Measurements from ENCODE around the gene NACC2.

The NACC2 gene

GRCh38 chr9:136059851-136060670 lies 35.0 kb downstream of the NACC2 start:
- no peaks in the 10 kb centered on the region for H4K20me1 ChIP-seq (ENCODE audit: insufficient read depth, low read length)
- H2AFZ ChIP-seq (ENCODE audit: low read length): no peak overlapping the region
- H3K36me3 ChIP-seq (replicated peaks; ENCODE audit: insufficient read depth, low read length): no peaks in the 10 kb centered on the region
- no peak for TF ChIP-seq EZH2phosphoT487 (IDR thresholded peaks at IDR 0.05; ENCODE audit: low read length)
- TF ChIP-seq, protein P1, sequence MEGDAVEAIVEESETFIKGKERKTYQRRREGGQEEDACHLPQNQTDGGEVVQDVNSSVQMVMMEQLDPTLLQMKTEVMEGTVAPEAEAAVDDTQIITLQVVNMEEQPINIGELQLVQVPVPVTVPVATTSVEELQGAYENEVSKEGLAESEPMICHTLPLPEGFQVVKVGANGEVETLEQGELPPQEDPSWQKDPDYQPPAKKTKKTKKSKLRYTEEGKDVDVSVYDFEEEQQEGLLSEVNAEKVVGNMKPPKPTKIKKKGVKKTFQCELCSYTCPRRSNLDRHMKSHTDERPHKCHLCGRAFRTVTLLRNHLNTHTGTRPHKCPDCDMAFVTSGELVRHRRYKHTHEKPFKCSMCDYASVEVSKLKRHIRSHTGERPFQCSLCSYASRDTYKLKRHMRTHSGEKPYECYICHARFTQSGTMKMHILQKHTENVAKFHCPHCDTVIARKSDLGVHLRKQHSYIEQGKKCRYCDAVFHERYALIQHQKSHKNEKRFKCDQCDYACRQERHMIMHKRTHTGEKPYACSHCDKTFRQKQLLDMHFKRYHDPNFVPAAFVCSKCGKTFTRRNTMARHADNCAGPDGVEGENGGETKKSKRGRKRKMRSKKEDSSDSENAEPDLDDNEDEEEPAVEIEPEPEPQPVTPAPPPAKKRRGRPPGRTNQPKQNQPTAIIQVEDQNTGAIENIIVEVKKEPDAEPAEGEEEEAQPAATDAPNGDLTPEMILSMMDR (IDR thresholded peaks at IDR 0.05; ENCODE audit: low read length): no peak
- TF ChIP-seq EZH2 (optimal IDR thresholded peaks at IDR 0.05; ENCODE audit: low read depth, low read length): no peak
- H3K27ac ChIP-seq (ENCODE audit: low read length): no peak overlapping the region
- no peak overlapping the region for H3K4me3 ChIP-seq (ENCODE audit: low read length)
- H3K4me2 ChIP-seq (ENCODE audit: low read depth, low read length): no peak overlapping the region
- H3K4me1 ChIP-seq (ENCODE audit: low read length): no peaks in the 10 kb centered on the region
- H3K79me2 ChIP-seq (ENCODE audit: low read length): no peaks in the 10 kb centered on the region
- no peak for DNase-seq
- peaks cover 100% of the 10 kb centered on the region for H3K27me3 ChIP-seq (replicated peaks; ENCODE audit: insufficient read depth, low read length)
- H3F3A ChIP-seq (ENCODE audit: insufficient read depth, low read length): no peaks in the 10 kb centered on the region
- H3K9ac ChIP-seq (ENCODE audit: low read length): no peak overlapping the region
- no peaks in the 10 kb centered on the region for H3K9me2 ChIP-seq (replicated peaks; ENCODE audit: insufficient read depth, low read length)
- no peaks in the 10 kb centered on the region for H3K9me3 ChIP-seq (replicated peaks; ENCODE audit: insufficient read depth, low read length)

DNA sequence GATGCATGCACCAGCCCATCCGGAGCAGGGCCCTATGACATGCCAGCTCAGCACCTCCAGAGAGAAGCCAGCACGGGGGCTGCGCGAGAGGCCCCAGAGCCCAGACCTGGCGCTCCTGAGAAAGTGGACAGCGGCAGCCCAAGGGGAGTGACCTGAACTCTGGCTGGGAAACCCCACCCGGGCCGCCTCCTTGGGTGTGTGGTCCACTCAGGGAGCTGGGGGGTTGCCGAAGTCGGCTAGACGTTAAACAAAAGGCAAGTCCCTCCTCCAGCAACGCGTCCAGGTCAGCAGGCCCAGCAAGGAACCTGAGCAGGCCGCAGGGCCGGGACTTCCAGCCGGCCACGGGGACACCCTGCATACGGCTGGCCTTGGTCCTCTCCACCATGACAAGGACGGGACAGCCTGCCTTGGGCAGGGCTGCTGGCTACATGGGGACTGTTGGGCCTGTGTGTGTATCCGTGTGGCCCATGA lies 35.7 kb downstream of the NACC2 start:
- Histone ChIP-seq H3K79me2 (ENCODE audit: low read length) (no peaks in the 10 kb centered on the region), H3K9ac (ENCODE audit: low read length) (no peak overlapping the region), H3K4me1 (ENCODE audit: low read length) (no peaks in the 10 kb centered on the region), H3K27ac (ENCODE audit: low read length) (no peak overlapping the region), H3K27me3 (replicated peaks; ENCODE audit: insufficient read depth, low read length) (peaks cover 100% of the 10 kb centered on the region), H3K4me2 (ENCODE audit: low read depth, low read length) (no peak overlapping the region), H2AFZ (ENCODE audit: low read length) (no peak overlapping the region), H3K9me3 (replicated peaks; ENCODE audit: insufficient read depth, low read length) (no peaks in the 10 kb centered on the region), H3K36me3 (replicated peaks; ENCODE audit: insufficient read depth, low read length) (no peaks in the 10 kb centered on the region), H4K20me1 (ENCODE audit: insufficient read depth, low read length) (no peaks in the 10 kb centered on the region), H3K4me3 (ENCODE audit: low read length) (no peak overlapping the region), H3K9me2 (replicated peaks; ENCODE audit: insufficient read depth, low read length) (no peaks in the 10 kb centered on the region), H3F3A (ENCODE audit: insufficient read depth, low read length) (no peaks in the 10 kb centered on the region)
- TF ChIP-seq EZH2 (optimal IDR thresholded peaks at IDR 0.05; ENCODE audit: low read depth, low read length) (no peak), EZH2phosphoT487 (IDR thresholded peaks at IDR 0.05; ENCODE audit: low read length) (no peak)
- TF ChIP-seq, protein P1 (IDR thresholded peaks at IDR 0.05; ENCODE audit: low read length): no peak
- DNase-seq: no peak

GRCh38 chr9:136058801-136059302 lies 36.2 kb downstream of the NACC2 start:
- peak overlapping the region; percentile 12; the same call in 1 of the 2 replicates for H3K4me2 ChIP-seq (ENCODE audit: low read depth, low read length)
- H3K27ac ChIP-seq (ENCODE audit: low read length): no peak overlapping the region
- H2AFZ ChIP-seq (ENCODE audit: low read length): no peak overlapping the region
- H3K9me2 ChIP-seq (replicated peaks; ENCODE audit: insufficient read depth, low read length): no peaks in the 10 kb centered on the region
- H3K36me3 ChIP-seq (replicated peaks; ENCODE audit: insufficient read depth, low read length): no peaks in the 10 kb centered on the region
- no peaks in the 10 kb centered on the region for H4K20me1 ChIP-seq (ENCODE audit: insufficient read depth, low read length)
- no peaks in the 10 kb centered on the region for H3K9me3 ChIP-seq (replicated peaks; ENCODE audit: insufficient read depth, low read length)
- H3K27me3 ChIP-seq (replicated peaks; ENCODE audit: insufficient read depth, low read length): peaks cover 100% of the 10 kb centered on the region
- no peak for DNase-seq
- H3K4me3 ChIP-seq (ENCODE audit: low read length): no peak overlapping the region; the same call in 1 of the 2 replicates
- no peaks in the 10 kb centered on the region for H3K79me2 ChIP-seq (ENCODE audit: low read length)
- no peak for TF ChIP-seq EZH2phosphoT487 (IDR thresholded peaks at IDR 0.05; ENCODE audit: low read length)
- TF ChIP-seq, protein P1 (IDR thresholded peaks at IDR 0.05; ENCODE audit: low read length): no peak
- no peaks in the 10 kb centered on the region for H3K4me1 ChIP-seq (ENCODE audit: low read length)
- no peaks in the 10 kb centered on the region for H3F3A ChIP-seq (ENCODE audit: insufficient read depth, low read length)
- no peak overlapping the region for H3K9ac ChIP-seq (ENCODE audit: low read length)

Data from MM.1S (cell line).